B cell (primary cell): ENCODE results near the gene SLC44A1. TPM values are rescaled to one million over a fixed set of nuclear protein-coding genes. Genes with fewer than 3 reads are reported as not detected.

Experiments
- ATAC-seq: fragments of 200-7000 bp; cut with Tn5 transposase; one replicate; pipeline ENCODE4 v1.10.0; 2021; ENCODE audit warnings: low read depth, mild to moderate bottlenecking, moderate number of reproducible peaks, moderate library complexity
- CTCF ChIA-PET: fragments of 350-600 bp; sonication (Branson Sonifier 250); formaldehyde crosslinking; loops from one replicate; lab custom pipeline; 2021; ENCODE audit warnings: antibody characterized with exemption, inconsistent platforms; lab: Charles Lee
- POLR2A ChIA-PET: fragments of 350-600 bp; sonication (Branson Sonifier 250); formaldehyde crosslinking; loops from one replicate; lab custom pipeline; 2021; ENCODE audit warnings: antibody characterized with exemption; lab: Charles Lee
- DNase-seq: peaks from one replicate; pipeline ENCODE4 v3.0.0; 2013
- H2AFZ ChIP-seq: 2 replicates; pipeline ENCODE4 v1.6.1; 2012; ENCODE audit warnings: mild to moderate bottlenecking, low read depth, low read length; ENCODE audit not compliant: insufficient read depth, poor library complexity, severe bottlenecking
- H3K27ac ChIP-seq, 2 donors: 1 replicate in 1 of 2; 2 replicates in 1 of 2; pipeline ENCODE4 v1.5.1; 2012 to 2013; ENCODE audit warnings: low read length in 2 of 2, mild to moderate bottlenecking in 2 of 2, moderate library complexity in 1 of 2
- H3K27me3 ChIP-seq, 4 experiments: fragments of 200-600 bp in 1 of 4; sonication (generic) in 1 of 4; replicated peaks in 1 of 4; 1 replicate in 2 of 4; 2 replicates in 2 of 4; pipeline versions ENCODE4 v1.6.1 to v1.7.0; 2013 to 2016; ENCODE audit warnings: low read length in 3 of 4, mild to moderate bottlenecking in 2 of 4, mixed read lengths in 1 of 4, moderate library complexity in 1 of 4; ENCODE audit not compliant: insufficient read depth in 4 of 4, control insufficient read depth in 3 of 4; ENCODE audit errors: control extremely low read depth in 1 of 4
- H3K36me3 ChIP-seq, 2 experiments: replicated peaks in 1 of 2; 1 replicate in 1 of 2; 2 replicates in 1 of 2; pipeline versions ENCODE4 v1.6.1 to v1.7.1; 2013; ENCODE audit warnings: low read length in 1 of 2; ENCODE audit not compliant: insufficient read depth in 2 of 2, control insufficient read depth in 1 of 2; ENCODE audit errors: control extremely low read depth in 1 of 2, extremely low read depth in 1 of 2
- H3K4me1 ChIP-seq, 2 donors: fragments of 200-600 bp in 1 of 2; sonication (generic) in 1 of 2; 1 replicate in 1 of 2; 2 replicates in 1 of 2; pipeline versions ENCODE4 v1.5.1 to v1.6.1; 2013 to 2017; ENCODE audit warnings: low read length in 2 of 2; ENCODE audit not compliant: control insufficient read depth in 2 of 2, insufficient read depth in 2 of 2
- H3K4me2 ChIP-seq: replicated peaks from 2 replicates; pipeline ENCODE3; 2012; ENCODE audit warnings: mild to moderate bottlenecking, low read depth, low read length; ENCODE audit not compliant: poor library complexity, severe bottlenecking
- H3K4me3 ChIP-seq, 5 experiments: fragments of 200-600 bp in 1 of 5; sonication (generic) in 1 of 5; 1 replicate in 3 of 5; 2 replicates in 2 of 5; pipeline versions ENCODE4 v1.5.1 to v1.7.0; 2011 to 2016; ENCODE audit warnings: low read length in 4 of 5, mild to moderate bottlenecking in 4 of 5, low read depth in 2 of 5, control low read depth in 1 of 5, moderate library complexity in 1 of 5; ENCODE audit not compliant: insufficient read depth in 1 of 5; ENCODE audit errors: control extremely low read depth in 1 of 5, extremely low read depth in 1 of 5
- H3K79me2 ChIP-seq: fragments of 200-600 bp; sonication (generic); one replicate; pipeline ENCODE4 v1.6.0; 2016; ENCODE audit warnings: low read length; ENCODE audit not compliant: control insufficient read depth, insufficient read depth
- H3K9ac ChIP-seq: fragments of 200-600 bp; sonication (generic); 2 replicates; pipeline ENCODE4 v1.6.1; 2017; ENCODE audit warnings: mild to moderate bottlenecking, low read length, moderate library complexity
- H3K9me3 ChIP-seq, 3 donors: one replicate each; pipeline versions ENCODE4 v1.6.1 to v1.7.1; 2013; ENCODE audit warnings: low read length in 2 of 3; ENCODE audit not compliant: control insufficient read depth in 2 of 3, insufficient read depth in 1 of 3; ENCODE audit errors: control extremely low read depth in 1 of 3
- H4K20me1 ChIP-seq: 2 replicates; pipeline ENCODE4 v1.6.0; 2012; ENCODE audit warnings: mild to moderate bottlenecking, low read length; ENCODE audit not compliant: insufficient read depth, control insufficient read depth, poor library complexity, severe bottlenecking
- H3K27ac Mint-ChIP-seq: one replicate; pipeline ENCODE4 v1.8.0; 2021; ENCODE audit warnings: mixed read lengths
- H3K27me3 Mint-ChIP-seq: one replicate; pipeline ENCODE4 v1.8.0; 2021; ENCODE audit warnings: mixed read lengths
- H3K4me1 Mint-ChIP-seq: one replicate; pipeline ENCODE4 v1.8.0; 2021; ENCODE audit warnings: mixed read lengths
- H3K4me3 Mint-ChIP-seq: one replicate; pipeline ENCODE4 v1.8.0; 2021; ENCODE audit warnings: mixed read lengths
- H3K9me3 Mint-ChIP-seq: one replicate; pipeline ENCODE4 v1.8.0; 2022; ENCODE audit warnings: mixed read lengths; ENCODE audit not compliant: insufficient read depth
- CTCF ChIP-seq: fragments of 200-600 bp; IDR thresholded peaks from one replicate; pipeline ENCODE4 v1.8.0; 2022; ENCODE audit warnings: antibody characterized with exemption, mild to moderate bottlenecking
- EZH2 ChIP-seq: IDR thresholded peaks from 2 replicates; pipeline ENCODE4 v1.6.1; 2012; ENCODE audit warnings: borderline replicate concordance, low read depth, mild to moderate bottlenecking, moderate library complexity, low read length; ENCODE audit not compliant: insufficient read depth, poor library complexity, severe bottlenecking
- WGBS: methylation state at CpG from one replicate; pipeline ENCODE4 v1.1.5; 2013; ENCODE audit warnings: missing lambda C conversion rate; ENCODE audit not compliant: insufficient coverage; 5-methylcytosine and 5-hydroxymethylcytosine counted together
- intact Hi-C: fragments of 100-400 bp; cut with micrococcal nuclease; formaldehyde crosslinking; loops from one replicate; pipeline ENCODE4 v1.10.0; 2022
- polyA plus RNA-seq: library from polyadenylated mRNA; depleted of rRNA; stranded (reverse); fragments of >200 nt; gene quantifications from 2 replicates; pipeline ENCODE4 v1.2.3, GENCODE V29; 2012
- total RNA-seq, 2 donors: library from RNA; stranded (reverse); fragments of 120-200 nt in 1 of 2; gene quantifications; 1 replicate in 1 of 2; 2 replicates in 1 of 2; pipeline versions ENCODE4 v1.2.3 to v1.2.4, GENCODE V29; 2013 to 2022

Gene SLC44A1
- total and polyA plus RNA-seq, 2 donors (not counting 1 experiment from before 2014, with no cell fraction given), result 2.2 to 17.7 TPM

- Histone ChIP-seq H4K20me1 (no peaks in the 10 kb centered on the region), H3K9ac (no peak overlapping the region), H3K9me3 (no peaks in the 10 kb centered on the region), H3K4me2 (no peak overlapping the region), H3K4me1 (peaks cover 8 to 12% of the 10 kb centered on the region in 2 donors), H2AFZ (no peak overlapping the region), H3K36me3 (no peaks in the 10 kb centered on the region), H3K4me3 (no peak overlapping the region), H3K27ac (no peak overlapping the region), H3K79me2 (no peaks in the 10 kb centered on the region), H3K27me3 (no peaks in the 10 kb centered on the region)
- no peak for DNase-seq
- Mint-ChIP-seq H3K4me3 (no peak overlapping the region), H3K27ac (no peak overlapping the region), H3K9me3 (no peaks in the 10 kb centered on the region), H3K27me3 (no peaks in the 10 kb centered on the region), H3K4me1 (peaks cover 13% of the 10 kb centered on the region)
- TF ChIP-seq CTCF (no peak), EZH2 (no peak)
- 100% methylated on average over 5 of the region's 6 CpGs for WGBS
- CTCF ChIA-PET, result interaction anchor here (0.6 to 1.5 kb wide), 2 partner anchors 234 to 527 kb away, joined by 3 to 6 read pairs; no protein-coding TSS in a partner anchor
- POLR2A ChIA-PET, result no interaction called here
- ATAC-seq, result no peak
- intact Hi-C loops, result loop anchor here (10.0 kb wide), 1 partner anchor 145 kb away; the partner anchor contains the start of gene SLC44A1
Measured at GRCh38 chr9:105389796-105390195, 145.3 kb downstream of the SLC44A1 start.

GRCh38 chr9:105390871-105391270 is 146.4 kb downstream of the SLC44A1 start:
- DNase-seq (no peak), ATAC-seq (no peak)
- no peaks in the 10 kb centered on the region for H3K9me3 Mint-ChIP-seq
- CTCF ChIA-PET, result interaction anchor here (1.5 kb wide), 1 partner anchor 528 kb away, joined by 3 read pairs; no protein-coding TSS in a partner anchor
- Histone ChIP-seq H2AFZ (no peak overlapping the region), H3K4me2 (no peak overlapping the region), H3K9me3 (no peaks in the 10 kb centered on the region), H3K79me2 (no peaks in the 10 kb centered on the region), H4K20me1 (no peaks in the 10 kb centered on the region), H3K9ac (no peak overlapping the region), H3K4me1 (peaks cover under 1 to 1% of the 10 kb centered on the region in 2 donors), H3K4me3 (no peak overlapping the region), H3K27me3 (no peaks in the 10 kb centered on the region), H3K27ac (no peak overlapping the region), H3K36me3 (no peaks in the 10 kb centered on the region)
- H3K4me1 Mint-ChIP-seq, result peaks cover 2% of the 10 kb centered on the region
- no peak overlapping the region for H3K27ac Mint-ChIP-seq
- TF ChIP-seq CTCF (no peak), EZH2 (no peak)
- 100% methylated on average over 1 of the region's 3 CpGs for WGBS
- no peak overlapping the region for H3K4me3 Mint-ChIP-seq
- intact Hi-C loops, result no loop called here
- POLR2A ChIA-PET, result no interaction called here
- no peaks in the 10 kb centered on the region for H3K27me3 Mint-ChIP-seq
